ENCODE data around the gene PIGO. TPM values are rescaled to one million over a fixed set of nuclear protein-coding genes. Genes with fewer than 3 reads are reported as not detected.

Gene PIGO
- polyA plus RNA-seq, 1 of the 3 experiments (the other 2 are of a cell fraction), result 31.0 TPM

- H3K27ac ChIP-seq (ENCODE audit: low read depth in 2 of 2, low read length in 1 of 2), result peak overlapping the region in 1 of 2 experiments; percentile 97; a peak in 2 of 4 replicates
- TF ChIP-seq EP300 (IDR thresholded peaks at IDR 0.05; ENCODE audit: borderline replicate concordance in 1 of 2, low read depth in 1 of 2, low read length in 1 of 2) (no peak), FOXJ3 (CRISPR knock-in tag; IDR thresholded peaks at IDR 0.05) (no peak)
- TF ChIP-seq, protein P1, sequence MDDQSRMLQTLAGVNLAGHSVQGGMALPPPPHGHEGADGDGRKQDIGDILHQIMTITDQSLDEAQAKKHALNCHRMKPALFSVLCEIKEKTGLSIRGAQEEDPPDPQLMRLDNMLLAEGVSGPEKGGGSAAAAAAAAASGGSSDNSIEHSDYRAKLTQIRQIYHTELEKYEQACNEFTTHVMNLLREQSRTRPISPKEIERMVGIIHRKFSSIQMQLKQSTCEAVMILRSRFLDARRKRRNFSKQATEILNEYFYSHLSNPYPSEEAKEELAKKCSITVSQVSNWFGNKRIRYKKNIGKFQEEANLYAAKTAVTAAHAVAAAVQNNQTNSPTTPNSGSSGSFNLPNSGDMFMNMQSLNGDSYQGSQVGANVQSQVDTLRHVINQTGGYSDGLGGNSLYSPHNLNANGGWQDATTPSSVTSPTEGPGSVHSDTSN (IDR thresholded peaks at IDR 0.05), result no peak
- H3K36me3 ChIP-seq (replicated peaks in 1 of 2; ENCODE audit: control insufficient read depth in 1 of 2, insufficient read depth in 2 of 2, low read length in 1 of 2), result peaks cover 0 to 5% of the 10 kb centered on the region in 2 experiments
- H3K4me1 ChIP-seq (ENCODE audit: control insufficient read depth in 1 of 2, insufficient read depth in 2 of 2, low read depth in 1 of 2, low read length in 1 of 2), result peaks cover 26 to 33% of the 10 kb centered on the region in 2 experiments
- H3K4me2 ChIP-seq, result peak overlapping the region; percentile 99
- no peaks in the 10 kb centered on the region for H3K9me2 ChIP-seq
- no peak for DNase-seq
- H3K9ac ChIP-seq, result peak overlapping the region; percentile 93
- H4K20me1 ChIP-seq (ENCODE audit: insufficient read depth), result no peaks in the 10 kb centered on the region
- no peaks in the 10 kb centered on the region for H3K27me3 ChIP-seq (ENCODE audit: insufficient read depth)
- WGBS (ENCODE audit: low lambda C conversion rate), result 5% methylated on average over 12 of the region's 12 CpGs
- ChIA-PET POLR2A (interaction anchor here (0.7 kb wide), 1 partner anchor 14 kb away, joined by 4 read pairs; the partner anchor contains the start of gene STOML2), CTCF (interaction anchor here (0.6 to 3.6 kb wide), 27 partner anchors 9 to 439 kb away, joined by 3 to 55 read pairs (median 6); partner anchors contain the start of genes FANCG, STOML2 and UNC13B)
- peak overlapping the region; percentile 92 for H2AFZ ChIP-seq (ENCODE audit: low read depth)
- peaks cover 29% of the 10 kb centered on the region for H3K79me2 ChIP-seq (ENCODE audit: insufficient read depth)
- H3F3A ChIP-seq (replicated peaks; ENCODE audit: insufficient read depth), result peaks cover 42% of the 10 kb centered on the region
- no peaks in the 10 kb centered on the region for H3K9me3 ChIP-seq
- peak overlapping the region; percentile 76 to 85 for H3K4me3 ChIP-seq (ENCODE audit: low read depth in 2 of 2, low read length in 1 of 2)
These were observed 20.1 kb upstream of the PIGO start for GRCh38 chr9:35116539-35116897.

DNA sequence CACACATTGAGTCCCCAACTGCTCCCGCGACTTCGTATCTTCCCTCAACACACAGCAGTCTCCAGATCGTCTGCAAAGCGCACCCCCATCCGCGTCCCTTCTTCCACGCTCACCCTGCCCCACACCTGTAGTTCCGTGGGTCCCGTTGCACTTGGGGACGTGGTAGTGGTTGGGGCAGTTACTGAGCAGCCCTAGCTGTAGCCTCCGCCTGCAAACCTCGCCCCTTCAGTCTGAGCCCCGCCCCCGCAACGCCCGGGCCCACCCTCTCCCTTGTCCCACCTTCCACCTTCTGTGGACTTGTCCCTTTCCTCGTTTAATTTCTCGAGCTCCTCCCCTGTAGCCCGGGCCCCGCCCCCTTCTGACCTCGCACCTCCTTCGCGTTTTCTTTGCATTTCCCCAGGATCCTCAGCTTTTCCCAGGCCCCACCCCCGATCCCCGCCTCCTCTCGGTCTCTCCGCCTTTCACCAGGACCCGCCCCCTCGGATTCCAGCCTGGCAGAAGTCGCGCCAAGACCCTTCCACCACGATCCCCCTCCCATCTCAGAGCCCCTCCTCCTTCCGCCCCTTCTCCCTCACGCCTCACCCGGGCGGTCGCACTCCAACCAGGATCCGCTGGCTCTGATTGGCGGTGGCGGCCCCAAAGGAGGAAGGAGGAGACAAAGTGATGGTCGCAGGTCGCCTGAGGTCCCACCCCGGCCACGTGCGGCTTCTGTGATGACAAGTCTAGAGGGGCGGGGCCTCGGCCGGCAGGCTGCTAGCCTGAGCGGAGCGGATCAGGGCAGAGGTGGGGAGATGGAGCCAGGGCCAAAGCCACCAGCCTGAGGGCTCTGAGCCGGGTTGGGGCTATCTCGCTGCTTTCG lies 19.5 kb upstream of the PIGO start, which contains the start of gene ATOSB:
ATOSB (minus strand) TSS at position 183 of the 859 bp plus-strand sequence. CDS start 7,588 bp downstream, outside the sequence.
- ChIA-PET CTCF (interaction anchor here (0.8 to 3.6 kb wide), 20 partner anchors 9 to 440 kb away, joined by 3 to 55 read pairs (median 7); partner anchors contain the start of genes FANCG, PIGO, STOML2 and UNC13B), POLR2A (interaction anchor here (0.6 to 3.2 kb wide), 3 partner anchors 12 to 374 kb away, joined by 3 to 35 read pairs (median 3); partner anchors contain the start of genes FANCG, RUSC2 and STOML2)
- Histone ChIP-seq H4K20me1 (ENCODE audit: insufficient read depth) (no peaks in the 10 kb centered on the region), H3K9me2 (no peaks in the 10 kb centered on the region), H3K4me1 (ENCODE audit: control insufficient read depth in 1 of 2, insufficient read depth in 2 of 2, low read depth in 1 of 2, low read length in 1 of 2) (peaks cover 26 to 34% of the 10 kb centered on the region in 2 experiments), H3K9me3 (no peaks in the 10 kb centered on the region), H3K4me2 (peak within 1 kb of the TSS; percentile 99), H3K9ac (peak within 1 kb of the TSS; percentile 93), H3K4me3 (ENCODE audit: low read depth in 2 of 2, low read length in 1 of 2) (peak within 1 kb of the TSS; percentile 76 to 85), H3K27ac (ENCODE audit: low read depth in 2 of 2, low read length in 1 of 2) (peak within 1 kb of the TSS; percentile 97 to 98), H3K79me2 (ENCODE audit: insufficient read depth) (peaks cover 32% of the 10 kb centered on the region), H3F3A (replicated peaks; ENCODE audit: insufficient read depth) (peaks cover 42% of the 10 kb centered on the region), H2AFZ (ENCODE audit: low read depth) (peak within 1 kb of the TSS; percentile 92), H3K36me3 (replicated peaks in 1 of 2; ENCODE audit: control insufficient read depth in 1 of 2, insufficient read depth in 2 of 2, low read length in 1 of 2) (peaks cover 0 to 5% of the 10 kb centered on the region in 2 experiments), H3K27me3 (ENCODE audit: insufficient read depth) (no peaks in the 10 kb centered on the region)
- 1% methylated on average over 46 of the region's 54 CpGs for WGBS (ENCODE audit: low lambda C conversion rate)
- DNase-seq, result peak; percentile 90
- TF ChIP-seq USF2 (IDR thresholded peaks at IDR 0.05; ENCODE audit: borderline replicate concordance, low read depth, low read length) (peak; percentile 45; the same call in 1 of the 2 replicates), MEF2A (IDR thresholded peaks at IDR 0.05; ENCODE audit: borderline replicate concordance, low read depth) (no peak), SIN3A (IDR thresholded peaks at IDR 0.05; ENCODE audit: borderline replicate concordance, low read depth, low read length) (peak; percentile 61; the same call in 1 of the 2 replicates), MXI1 (IDR thresholded peaks at IDR 0.05; ENCODE audit: low read depth, low read length) (peak; percentile 98), NFIC (IDR thresholded peaks at IDR 0.05; ENCODE audit: borderline replicate concordance) (no peak), REST (IDR thresholded peaks at IDR 0.05; ENCODE audit: low read depth, low read length) (no peak), TAF1 (IDR thresholded peaks at IDR 0.05; ENCODE audit: borderline replicate concordance, low read depth, low read length) (peak; percentile 40; the same call in 1 of the 2 replicates), TEAD4 (IDR thresholded peaks at IDR 0.05; ENCODE audit: borderline replicate concordance, insufficient read depth) (no peak), ELF1 (IDR thresholded peaks at IDR 0.05) (no peak), YY1 (IDR thresholded peaks at IDR 0.05; ENCODE audit: low read depth) (no peak), RAD21 (IDR thresholded peaks at IDR 0.05; ENCODE audit: low read length) (no peak), JUND (IDR thresholded peaks at IDR 0.05) (no peak), FOSL2 (IDR thresholded peaks at IDR 0.05; ENCODE audit: borderline replicate concordance, low read depth) (no peak), NRF1 (IDR thresholded peaks at IDR 0.05; ENCODE audit: low read depth, low read length) (no peak)
- TF ChIP-seq, protein P2, sequence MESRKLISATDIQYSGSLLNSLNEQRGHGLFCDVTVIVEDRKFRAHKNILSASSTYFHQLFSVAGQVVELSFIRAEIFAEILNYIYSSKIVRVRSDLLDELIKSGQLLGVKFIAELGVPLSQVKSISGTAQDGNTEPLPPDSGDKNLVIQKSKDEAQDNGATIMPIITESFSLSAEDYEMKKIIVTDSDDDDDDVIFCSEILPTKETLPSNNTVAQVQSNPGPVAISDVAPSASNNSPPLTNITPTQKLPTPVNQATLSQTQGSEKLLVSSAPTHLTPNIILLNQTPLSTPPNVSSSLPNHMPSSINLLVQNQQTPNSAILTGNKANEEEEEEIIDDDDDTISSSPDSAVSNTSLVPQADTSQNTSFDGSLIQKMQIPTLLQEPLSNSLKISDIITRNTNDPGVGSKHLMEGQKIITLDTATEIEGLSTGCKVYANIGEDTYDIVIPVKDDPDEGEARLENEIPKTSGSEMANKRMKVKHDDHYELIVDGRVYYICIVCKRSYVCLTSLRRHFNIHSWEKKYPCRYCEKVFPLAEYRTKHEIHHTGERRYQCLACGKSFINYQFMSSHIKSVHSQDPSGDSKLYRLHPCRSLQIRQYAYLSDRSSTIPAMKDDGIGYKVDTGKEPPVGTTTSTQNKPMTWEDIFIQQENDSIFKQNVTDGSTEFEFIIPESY (IDR thresholded peaks at IDR 0.05; ENCODE audit: borderline replicate concordance, low read depth), result no peak
